Measurements from ENCODE around the gene TMIE.

TMIE gene

GRCh38 chr3:46670891-46671427 lies 30.2 kb upstream of the TMIE start:
- Histone ChIP-seq H3K9ac (ENCODE audit: low read length) (no peak overlapping the region), H3K4me3 (ENCODE audit: low read length) (no peak overlapping the region), H4K20me1 (ENCODE audit: insufficient read depth, low read length) (no peaks in the 10 kb centered on the region), H3K4me1 (ENCODE audit: low read length) (no peaks in the 10 kb centered on the region), H3K27ac (ENCODE audit: low read length) (no peak overlapping the region), H3K9me3 (ENCODE audit: insufficient read depth, low read length) (no peaks in the 10 kb centered on the region), H3K4me2 (ENCODE audit: low read length) (no peak overlapping the region), H2AFZ (ENCODE audit: low read depth, low read length) (no peak overlapping the region), H3K27me3 (ENCODE audit: low read depth, low read length) (no peaks in the 10 kb centered on the region), H3K36me3 (replicated peaks; ENCODE audit: low read depth, low read length) (no peaks in the 10 kb centered on the region), H3K79me2 (ENCODE audit: low read length) (no peaks in the 10 kb centered on the region)
- TF ChIP-seq EZH2phosphoT487 (IDR thresholded peaks at IDR 0.05; ENCODE audit: low read depth) (no peak), CTCF (IDR thresholded peaks at IDR 0.05; ENCODE audit: low read depth, low read length) (no peak)

GRCh38 chr3:46671541-46672348 lies 29.4 kb upstream of the TMIE start:
- Histone ChIP-seq H3K4me1 (ENCODE audit: low read length) (no peaks in the 10 kb centered on the region), H3K27me3 (ENCODE audit: low read depth, low read length) (no peaks in the 10 kb centered on the region), H3K9me3 (ENCODE audit: insufficient read depth, low read length) (no peaks in the 10 kb centered on the region), H2AFZ (ENCODE audit: low read depth, low read length) (no peak overlapping the region), H3K36me3 (replicated peaks; ENCODE audit: low read depth, low read length) (no peaks in the 10 kb centered on the region), H3K27ac (ENCODE audit: low read length) (no peak overlapping the region), H3K4me3 (ENCODE audit: low read length) (no peak overlapping the region), H3K4me2 (ENCODE audit: low read length) (no peak overlapping the region), H3K9ac (ENCODE audit: low read length) (no peak overlapping the region), H3K79me2 (ENCODE audit: low read length) (no peaks in the 10 kb centered on the region), H4K20me1 (ENCODE audit: insufficient read depth, low read length) (no peaks in the 10 kb centered on the region)
- TF ChIP-seq CTCF (IDR thresholded peaks at IDR 0.05; ENCODE audit: low read depth, low read length) (no peak), EZH2phosphoT487 (IDR thresholded peaks at IDR 0.05; ENCODE audit: low read depth) (no peak)

GRCh38 chr3:46672349-46672695 lies 28.9 kb upstream of the TMIE start:
- no peaks in the 10 kb centered on the region for H3K9me3 ChIP-seq (ENCODE audit: insufficient read depth, low read length)
- no peak overlapping the region for H3K4me3 ChIP-seq (ENCODE audit: low read length)
- no peaks in the 10 kb centered on the region for H3K27me3 ChIP-seq (ENCODE audit: low read depth, low read length)
- no peak overlapping the region for H3K27ac ChIP-seq (ENCODE audit: low read length)
- TF ChIP-seq EZH2phosphoT487 (IDR thresholded peaks at IDR 0.05; ENCODE audit: low read depth) = no peak
- no peak for TF ChIP-seq CTCF (IDR thresholded peaks at IDR 0.05; ENCODE audit: low read depth, low read length)
- no peaks in the 10 kb centered on the region for H3K4me1 ChIP-seq (ENCODE audit: low read length)
- no peaks in the 10 kb centered on the region for H4K20me1 ChIP-seq (ENCODE audit: insufficient read depth, low read length)
- no peaks in the 10 kb centered on the region for H3K36me3 ChIP-seq (replicated peaks; ENCODE audit: low read depth, low read length)
- no peak overlapping the region for H3K9ac ChIP-seq (ENCODE audit: low read length)
- H3K4me2 ChIP-seq (ENCODE audit: low read length) = no peak overlapping the region
- no peak overlapping the region for H2AFZ ChIP-seq (ENCODE audit: low read depth, low read length)
- H3K79me2 ChIP-seq (ENCODE audit: low read length) = no peaks in the 10 kb centered on the region

GRCh38 chr3:46673151-46674030 lies 27.8 kb upstream of the TMIE start:
- H3K9me3 ChIP-seq (ENCODE audit: insufficient read depth, low read length) = no peaks in the 10 kb centered on the region
- no peak overlapping the region for H3K27ac ChIP-seq (ENCODE audit: low read length)
- H3K4me2 ChIP-seq (ENCODE audit: low read length) = no peak overlapping the region
- H3K27me3 ChIP-seq (ENCODE audit: low read depth, low read length) = no peaks in the 10 kb centered on the region
- H3K79me2 ChIP-seq (ENCODE audit: low read length) = no peaks in the 10 kb centered on the region
- no peaks in the 10 kb centered on the region for H3K36me3 ChIP-seq (replicated peaks; ENCODE audit: low read depth, low read length)
- no peaks in the 10 kb centered on the region for H4K20me1 ChIP-seq (ENCODE audit: insufficient read depth, low read length)
- H2AFZ ChIP-seq (ENCODE audit: low read depth, low read length) = no peak overlapping the region
- no peak for TF ChIP-seq CTCF (IDR thresholded peaks at IDR 0.05; ENCODE audit: low read depth, low read length)
- no peak for TF ChIP-seq EZH2phosphoT487 (IDR thresholded peaks at IDR 0.05; ENCODE audit: low read depth)
- H3K9ac ChIP-seq (ENCODE audit: low read length) = no peak overlapping the region
- H3K4me1 ChIP-seq (ENCODE audit: low read length) = no peaks in the 10 kb centered on the region
- H3K4me3 ChIP-seq (ENCODE audit: low read length) = no peak overlapping the region
